A673 (cell line): ENCODE measurements around the gene CHD5.

ENCODE experiments used
- CTCF ChIP-seq: fragments of 300-800, 200-600 bp; sonication (generic); conservative IDR thresholded peaks from 2 replicates; pipeline ENCODE4 v1.5.1; 2017; ENCODE audit warnings: low read depth, mild to moderate bottlenecking, antibody characterized with exemption, low read length, moderate library complexity, mixed read lengths
- EZH2 ChIP-seq: fragments of 200-600 bp; sonication (generic); IDR thresholded peaks from 2 replicates; pipeline ENCODE4 v1.6.1; 2017; ENCODE audit warnings: borderline replicate concordance, low read depth, mild to moderate bottlenecking, mixed read lengths, antibody characterized with exemption, low read length; ENCODE audit not compliant: poor library complexity, severe bottlenecking

GRCh38 chr1:6170742-6171201 lies 9.3 kb downstream of the CHD5 start:
- TF ChIP-seq CTCF, result no peak
- TF ChIP-seq EZH2, result no peak
